ENCODE data around the gene ALDH1B1.
A peak's percentile ranks its signal among the peaks of the same experiment; 100 is the strongest.
"Not testable (repeated sequence)": the region's sequence is repeated elsewhere in the genome, so short reads cannot be mapped to it uniquely, and the experiment has no call there.

Gene ALDH1B1

GRCh38 chr9:38362852-38363588 is 29.5 kb upstream of the ALDH1B1 start:
- peak in 1 of 5 experiments; percentile 52 for DNase-seq

GRCh38 chr9:38363589-38363925 is 28.9 kb upstream of the ALDH1B1 start:
- no peak for DNase-seq

- DNase-seq, result no peak
Measured at GRCh38 chr9:38367898-38368297, 24.6 kb upstream of the ALDH1B1 start.

- DNase-seq, result no peak
Measured at GRCh38 chr9:38368731-38369130, 23.8 kb upstream of the ALDH1B1 start.

GRCh38 chr9:38370176-38370575 is 22.3 kb upstream of the ALDH1B1 start:
- DNase-seq, result no peak

GRCh38 chr9:38371495-38371894 is 21.0 kb upstream of the ALDH1B1 start:
- peak in 1 of 5 experiments; percentile 45 for DNase-seq

DNA sequence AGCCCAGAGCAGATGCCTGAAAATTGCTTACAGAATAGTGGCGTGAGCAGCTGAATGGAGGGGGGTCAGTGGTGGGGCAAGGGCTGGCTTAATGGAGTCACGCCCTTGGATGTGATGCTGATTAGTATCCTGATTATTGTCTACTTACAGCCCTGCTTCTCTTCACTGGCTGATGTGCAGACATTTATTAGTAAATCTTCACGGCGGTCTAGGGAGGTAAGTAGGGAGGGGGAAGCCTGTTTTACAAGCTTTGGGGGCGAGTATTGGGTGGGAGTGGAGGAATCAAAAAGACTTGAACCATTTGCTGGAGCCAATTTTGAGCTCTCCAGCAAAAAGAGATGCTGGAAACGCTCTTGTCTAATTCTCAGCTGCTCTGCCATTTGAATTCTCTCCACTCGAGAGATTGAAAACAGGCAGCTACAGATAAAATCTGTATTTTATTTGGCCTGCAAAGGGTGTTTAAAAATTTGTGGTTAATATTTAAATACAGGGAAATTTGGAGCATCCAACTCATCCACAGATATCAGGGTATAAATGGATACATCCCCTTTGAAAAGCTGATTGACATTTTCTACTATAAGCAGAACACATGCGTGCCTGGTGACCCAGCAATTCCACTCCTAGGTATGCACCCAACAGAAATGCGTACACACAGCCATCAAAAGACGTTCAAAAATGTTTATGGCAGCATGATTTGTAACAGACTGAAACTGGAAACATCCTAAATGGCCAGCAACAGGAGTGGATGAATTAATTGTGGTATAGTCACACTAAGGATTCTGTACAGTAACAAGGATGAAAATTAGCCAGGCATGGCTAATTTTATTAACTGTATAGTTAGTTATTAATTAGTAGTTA is 19.5 kb upstream of the ALDH1B1 start:
- no peak for DNase-seq

DNA sequence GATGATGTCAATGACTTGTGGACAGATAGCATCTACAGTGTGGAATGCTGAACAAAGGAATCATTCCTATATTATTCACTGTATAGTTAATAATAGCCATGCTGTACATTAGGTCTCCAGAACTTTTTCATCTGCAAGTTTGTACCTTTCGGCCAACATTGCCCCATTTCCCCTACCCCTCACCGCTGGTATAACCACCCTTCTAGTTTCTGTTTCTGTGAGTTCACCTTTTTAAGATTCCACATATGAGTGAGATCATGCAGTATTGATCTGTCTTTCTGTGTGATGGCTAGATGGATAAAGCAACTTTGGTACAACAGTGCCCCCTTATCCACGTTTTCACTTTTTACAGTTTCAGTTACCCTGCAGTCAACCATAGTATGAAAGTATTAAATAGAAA is 18.8 kb upstream of the ALDH1B1 start:
- no peak for DNase-seq

GRCh38 chr9:38374847-38375571 is 17.5 kb upstream of the ALDH1B1 start:
- DNase-seq, result no peak

DNA sequence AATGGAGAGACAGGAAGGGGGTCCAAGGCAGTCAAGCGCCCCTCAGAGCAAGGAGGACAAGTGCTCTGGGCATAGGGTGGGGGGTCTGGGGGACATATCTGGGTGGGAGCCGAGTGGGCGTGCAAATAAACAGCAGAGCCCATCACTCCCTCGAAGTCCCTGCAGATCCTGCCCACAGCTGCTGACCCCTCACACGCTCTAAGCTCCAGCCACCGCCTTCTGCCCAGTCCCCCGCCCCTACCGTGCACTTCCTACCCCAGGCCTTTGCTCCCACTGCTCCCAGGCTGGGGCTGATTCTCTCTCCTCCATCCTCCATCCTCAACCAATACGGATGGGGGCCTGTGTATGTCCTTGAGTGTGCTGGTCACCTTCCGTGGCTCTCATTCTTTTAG is 16.9 kb upstream of the ALDH1B1 start:
- no peak for DNase-seq

- DNase-seq, result no peak
Measured at GRCh38 chr9:38376021-38376670, 16.4 kb upstream of the ALDH1B1 start.

DNA sequence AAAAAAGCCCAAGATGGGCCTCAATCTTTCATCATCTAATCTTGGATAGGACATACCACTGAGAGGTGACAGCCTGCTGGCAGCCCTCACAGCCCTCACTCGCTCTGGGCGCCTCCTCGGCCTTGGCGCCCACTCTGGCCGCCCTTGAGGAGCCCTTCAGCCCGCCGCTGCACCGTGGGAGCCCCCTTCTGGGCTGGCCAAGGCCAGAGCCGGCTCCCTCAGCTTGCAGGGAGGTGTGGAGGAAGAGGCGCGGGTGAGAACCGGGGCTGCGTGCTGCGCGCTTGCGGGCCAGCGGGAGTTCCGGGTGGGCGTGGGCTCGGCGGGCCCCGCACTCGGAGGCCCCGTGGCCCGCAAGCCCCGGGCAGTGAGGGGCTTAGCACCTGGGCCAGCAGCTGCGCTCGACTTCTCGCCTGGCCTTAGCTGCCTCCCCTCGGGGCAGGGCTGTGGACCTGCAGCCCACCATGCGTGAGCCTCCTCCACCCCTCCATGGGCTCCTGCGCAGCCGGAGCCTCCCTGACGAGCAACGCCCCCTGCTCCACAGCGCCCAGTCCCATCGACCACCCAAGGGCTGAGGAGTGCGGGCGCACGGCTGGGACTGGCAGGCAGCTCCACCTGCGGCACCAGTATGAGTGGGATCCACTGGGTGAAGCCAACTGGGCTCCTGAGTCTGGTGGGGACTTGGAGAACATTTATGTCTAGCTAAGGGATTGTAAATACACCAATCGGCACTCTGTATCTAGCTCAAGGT is 15.0 kb upstream of the ALDH1B1 start:
- not testable (repeated sequence) for DNase-seq

- no peak for DNase-seq
Measured at GRCh38 chr9:38380230-38380871, 12.2 kb upstream of the ALDH1B1 start.

GRCh38 chr9:38380872-38381534 is 11.5 kb upstream of the ALDH1B1 start:
- no peak for DNase-seq

DNA sequence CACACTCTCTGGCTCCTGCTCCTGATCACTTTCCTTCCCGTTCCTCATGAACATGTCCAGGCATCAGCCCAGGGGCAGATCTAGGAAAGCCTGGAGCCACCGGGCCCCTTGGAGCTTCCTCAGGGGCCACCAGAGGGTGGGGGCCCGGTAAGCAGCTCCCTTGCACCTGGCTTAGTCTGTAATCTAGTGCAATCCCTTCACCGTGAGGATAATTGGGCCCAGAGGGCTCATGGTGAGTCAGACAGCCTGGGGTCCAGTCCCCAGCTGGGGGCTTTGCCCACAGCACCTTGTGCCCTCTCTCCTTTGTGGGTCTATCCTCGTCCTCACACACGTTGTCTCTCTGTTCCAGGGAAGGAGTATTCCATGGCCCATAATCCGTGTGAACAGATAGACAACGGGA is 10.4 kb upstream of the ALDH1B1 start:
- no peak for DNase-seq

- DNase-seq, result no peak
Measured at GRCh38 chr9:38384990-38385848, 7.3 kb upstream of the ALDH1B1 start.

- DNase-seq, result no peak
Measured at GRCh38 chr9:38385896-38386295, 6.6 kb upstream of the ALDH1B1 start.

DNA sequence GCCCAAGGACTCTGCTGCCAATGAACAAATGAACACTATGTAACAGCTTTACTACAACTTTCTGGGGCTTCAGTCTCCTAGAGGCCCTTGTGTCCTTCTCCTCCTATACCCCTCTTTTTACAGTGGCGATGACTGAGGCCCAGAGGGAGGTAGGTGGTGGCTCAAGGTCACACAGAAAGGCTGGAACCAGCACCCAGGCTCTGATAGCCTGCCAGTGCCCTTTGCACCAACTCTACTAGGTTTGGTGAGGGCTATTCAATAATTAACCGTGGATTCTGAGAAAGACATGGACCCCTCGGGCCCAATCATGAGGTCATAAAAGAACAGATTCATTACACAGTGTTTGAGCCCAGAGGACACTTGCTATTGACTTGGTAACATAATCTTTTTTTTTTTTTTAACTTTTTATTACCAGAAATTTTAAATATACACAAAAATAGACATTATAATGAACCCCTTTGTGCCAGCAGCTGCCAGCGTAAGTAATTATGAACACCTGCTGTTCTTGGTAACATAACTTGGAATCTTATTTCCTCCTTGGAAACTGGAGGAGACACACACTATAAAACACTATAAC is 6.1 kb upstream of the ALDH1B1 start:
- no peak for DNase-seq

- DNase-seq, result no peak
Measured at GRCh38 chr9:38387066-38387465, 5.4 kb upstream of the ALDH1B1 start.

DNA sequence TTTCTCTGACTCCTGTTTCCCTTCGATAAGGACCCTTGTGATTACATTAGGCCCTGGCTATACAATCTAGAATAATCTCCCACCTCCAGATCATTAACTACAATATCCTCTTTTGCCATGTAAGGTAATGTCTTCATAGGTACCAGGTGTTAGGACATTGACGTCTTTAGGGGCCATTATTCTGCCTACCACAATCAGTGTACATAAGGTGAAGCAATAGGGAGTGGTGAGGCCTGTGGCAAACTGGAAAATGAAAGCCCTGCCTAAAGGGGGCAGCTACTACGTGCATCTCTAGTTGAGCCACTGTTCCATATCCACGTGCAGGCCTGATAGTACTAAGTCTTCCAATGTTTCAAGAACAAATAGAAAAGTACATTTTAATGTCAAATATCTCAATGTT is 4.8 kb upstream of the ALDH1B1 start:
- no peak for DNase-seq

Measured in T-helper 2 cell (primary cell).